Upper lobe of left lung (tissue), 6 donors: ENCODE measurements around the gene CCDC158. TPM values are rescaled to one million over a fixed set of nuclear protein-coding genes. Genes with fewer than 3 reads are reported as not detected.

Source experiments
- ATAC-seq, 2 donors: fragments of 200-7000 bp; cut with Tn5 transposase; one replicate each; pipeline ENCODE4 v1.9.1; 2022; ENCODE audit warnings: mild to moderate bottlenecking in 2 of 2, moderate library complexity in 2 of 2; ENCODE audit not compliant: low FRiP score in 2 of 2
- DNase-seq, 2 donors: peaks; one replicate each; pipeline ENCODE4 v3.0.0-alpha.2; 2019 to 2020
- H3K27ac ChIP-seq, 4 donors: fragments of 200-600 bp; sonication (generic); one replicate each; pipeline ENCODE4 v1.5.1; 2016 to 2019
- H3K27me3 ChIP-seq, 4 donors: fragments of 200-600 bp; sonication (generic); one replicate each; pipeline ENCODE4 v1.5.1; 2017 to 2019
- H3K36me3 ChIP-seq, 4 donors: fragments of 200-600 bp; sonication (generic); one replicate each; pipeline ENCODE4 v1.5.1; 2016 to 2019
- H3K4me1 ChIP-seq, 4 donors: fragments of 200-600 bp; sonication (generic); one replicate each; pipeline ENCODE4 v1.5.1; 2018 to 2019
- H3K4me3 ChIP-seq, 4 donors: fragments of 200-600 bp; sonication (generic); one replicate each; pipeline ENCODE4 v1.5.1; 2017 to 2019; ENCODE audit warnings: mild to moderate bottlenecking in 2 of 4, moderate library complexity in 1 of 4
- H3K9me3 ChIP-seq, 4 donors: fragments of 200-600 bp; sonication (generic); one replicate each; pipeline ENCODE4 v1.5.1; 2018 to 2019
- EP300 ChIP-seq, 4 donors: sonication (generic); formaldehyde crosslinking; IDR thresholded peaks; one replicate each; pipeline ENCODE4 v1.5.1; 2017; ENCODE audit warnings: antibody characterized with exemption in 4 of 4, control low read depth in 2 of 4
- POLR2A ChIP-seq, 4 donors: fragments of 450-650 bp; IDR thresholded peaks; one replicate each; pipeline ENCODE4 v1.5.1; 2016 to 2017; ENCODE audit warnings: antibody characterized with exemption in 4 of 4, mild to moderate bottlenecking in 2 of 4
- POLR2AphosphoS5 ChIP-seq, 2 donors: sonication (generic); formaldehyde crosslinking; IDR thresholded peaks; one replicate each; pipeline ENCODE4 v1.5.1; 2017; ENCODE audit warnings: antibody characterized with exemption in 2 of 2
- WGBS, 2 donors: methylation state at CpG; one replicate each; pipeline ENCODE4 v1.1.5; 2017 to 2018; 5-methylcytosine and 5-hydroxymethylcytosine counted together
- total RNA-seq, 6 donors: library from RNA; depleted of rRNA in 4 of 6; stranded (reverse); fragments of >200 nt in 4 of 6; gene quantifications; one replicate each; pipeline versions ENCODE4 v1.1.0 to v1.2.1, GENCODE V29; 2016 to 2021
- TF ChIP-seq, protein P1 (sequence below), 6 experiments: fragments of 450-650 bp in 4 of 6; fragments of 200-600 bp in 2 of 6; sonication (generic) in 2 of 6; IDR thresholded peaks; one replicate each; pipeline ENCODE4 v1.5.1; 2016 to 2019; ENCODE audit warnings: antibody characterized with exemption in 6 of 6
- donor health status: DM: no; HTN: no; CAD: no; lungs with moderate emphysema.
- donor health status: DM: no; HTN: yes; CAD: no; lungs with severe emphysema.

The CCDC158 gene
- total RNA-seq: 1 to 10 TPM in 1 of 6 donors, under 1 TPM in 4, not detected in 1; 0.11 to 1.0 (median 0.37) TPM

DNA sequence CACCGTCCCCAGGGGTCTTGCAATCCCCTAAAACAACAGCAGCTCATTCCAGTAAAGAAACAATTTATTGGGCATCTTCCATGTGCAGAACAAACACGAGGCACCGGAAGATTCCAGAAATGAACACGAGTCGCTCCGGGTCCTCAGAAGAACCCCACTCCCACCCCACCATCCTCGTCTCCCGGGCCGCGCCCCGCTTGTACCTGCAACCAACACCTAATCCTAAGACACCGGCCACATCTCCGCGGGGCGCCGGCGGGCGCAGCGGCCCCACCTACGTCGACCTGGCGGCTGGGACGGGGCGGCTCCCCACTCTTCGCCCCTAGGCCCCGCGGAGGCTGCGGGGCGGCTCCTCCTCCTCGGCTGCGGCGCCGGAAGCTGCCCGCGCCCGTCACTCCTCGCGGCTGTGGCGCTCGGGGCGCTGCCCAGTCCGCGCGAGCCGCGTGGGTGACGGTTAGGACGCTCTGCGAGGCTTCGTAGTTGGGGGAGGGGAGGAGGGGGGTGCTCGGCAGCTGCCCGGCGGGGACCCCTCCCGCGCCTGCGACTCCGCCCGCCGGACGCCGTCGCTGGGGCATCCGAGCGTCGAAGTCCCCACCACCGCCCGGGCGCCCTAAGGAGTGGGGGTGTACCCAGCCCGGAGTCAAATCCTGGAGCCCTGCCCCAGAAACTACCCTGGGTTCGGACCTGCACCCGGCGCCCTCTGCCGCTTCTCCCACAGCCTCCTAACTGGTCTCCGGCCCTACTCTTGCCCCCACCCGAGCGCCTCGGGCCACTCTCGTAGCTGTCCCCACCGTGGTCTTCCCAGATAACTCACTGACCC lies at the start of gene CCDC158:
Gene CCDC158 (minus strand): TSS at position 380 of the 820 bp plus-strand sequence. CDS start 17,934 bp downstream, outside the sequence.
- no peak within 1 kb of the TSS for H3K27ac ChIP-seq
- no peaks in the 10 kb centered on the region for H3K27me3 ChIP-seq
- no peak for TF ChIP-seq POLR2A (IDR thresholded peaks at IDR 0.05)
- TF ChIP-seq, protein P1, sequence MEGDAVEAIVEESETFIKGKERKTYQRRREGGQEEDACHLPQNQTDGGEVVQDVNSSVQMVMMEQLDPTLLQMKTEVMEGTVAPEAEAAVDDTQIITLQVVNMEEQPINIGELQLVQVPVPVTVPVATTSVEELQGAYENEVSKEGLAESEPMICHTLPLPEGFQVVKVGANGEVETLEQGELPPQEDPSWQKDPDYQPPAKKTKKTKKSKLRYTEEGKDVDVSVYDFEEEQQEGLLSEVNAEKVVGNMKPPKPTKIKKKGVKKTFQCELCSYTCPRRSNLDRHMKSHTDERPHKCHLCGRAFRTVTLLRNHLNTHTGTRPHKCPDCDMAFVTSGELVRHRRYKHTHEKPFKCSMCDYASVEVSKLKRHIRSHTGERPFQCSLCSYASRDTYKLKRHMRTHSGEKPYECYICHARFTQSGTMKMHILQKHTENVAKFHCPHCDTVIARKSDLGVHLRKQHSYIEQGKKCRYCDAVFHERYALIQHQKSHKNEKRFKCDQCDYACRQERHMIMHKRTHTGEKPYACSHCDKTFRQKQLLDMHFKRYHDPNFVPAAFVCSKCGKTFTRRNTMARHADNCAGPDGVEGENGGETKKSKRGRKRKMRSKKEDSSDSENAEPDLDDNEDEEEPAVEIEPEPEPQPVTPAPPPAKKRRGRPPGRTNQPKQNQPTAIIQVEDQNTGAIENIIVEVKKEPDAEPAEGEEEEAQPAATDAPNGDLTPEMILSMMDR (IDR thresholded peaks at IDR 0.05): no peak
- TF ChIP-seq POLR2AphosphoS5 (IDR thresholded peaks at IDR 0.05): no peak
- no peak for TF ChIP-seq EP300 (IDR thresholded peaks at IDR 0.05)
- H3K4me1 ChIP-seq: peaks cover 4 to 17% (median 7%) of the 10 kb centered on the region in 4 donors
- no peaks in the 10 kb centered on the region for H3K36me3 ChIP-seq
- ATAC-seq (peak in 1 of 2 donors; percentile 86), DNase-seq (peak in 1 of 2 donors; percentile 88)
- H3K9me3 ChIP-seq: no peaks in the 10 kb centered on the region
- peak within 1 kb of the TSS; percentile 28 to 60 (median 42) for H3K4me3 ChIP-seq
- 20 to 21% methylated on average over 16 to 39 of the region's 79 CpGs for WGBS, 2 donors

DNA sequence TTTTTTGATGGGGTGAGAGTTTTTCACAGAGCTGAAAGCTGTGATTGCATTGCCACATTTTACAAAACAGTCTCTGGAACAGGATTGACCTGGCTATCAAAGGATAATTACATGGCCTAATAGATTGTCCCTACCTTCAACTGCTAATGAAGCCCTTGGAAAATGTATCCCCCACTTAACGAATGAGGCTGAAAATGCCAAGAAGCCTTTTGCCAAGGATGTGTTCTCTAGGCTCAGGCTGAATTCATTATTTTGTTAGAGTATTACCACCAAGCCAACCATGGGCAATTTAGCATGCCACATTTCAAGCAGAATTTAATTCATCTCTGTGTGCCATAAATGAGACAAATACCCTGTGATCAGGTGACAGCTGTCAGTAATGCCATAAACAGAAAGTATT lies 49.6 kb upstream of the CCDC158 start:
- Histone ChIP-seq H3K27ac (no peak overlapping the region), H3K27me3 (no peaks in the 10 kb centered on the region), H3K9me3 (no peaks in the 10 kb centered on the region), H3K4me1 (no peaks in the 10 kb centered on the region), H3K4me3 (no peak overlapping the region), H3K36me3 (no peaks in the 10 kb centered on the region)
- no peak for ATAC-seq
- TF ChIP-seq POLR2A (IDR thresholded peaks at IDR 0.05): no peak
- TF ChIP-seq, protein P1 (IDR thresholded peaks at IDR 0.05): no peak
- no peak for TF ChIP-seq EP300 (IDR thresholded peaks at IDR 0.05)
- no peak for DNase-seq
- 85 to 93% methylated on average over 1 of the region's 1 CpG for WGBS, 2 donors

DNA sequence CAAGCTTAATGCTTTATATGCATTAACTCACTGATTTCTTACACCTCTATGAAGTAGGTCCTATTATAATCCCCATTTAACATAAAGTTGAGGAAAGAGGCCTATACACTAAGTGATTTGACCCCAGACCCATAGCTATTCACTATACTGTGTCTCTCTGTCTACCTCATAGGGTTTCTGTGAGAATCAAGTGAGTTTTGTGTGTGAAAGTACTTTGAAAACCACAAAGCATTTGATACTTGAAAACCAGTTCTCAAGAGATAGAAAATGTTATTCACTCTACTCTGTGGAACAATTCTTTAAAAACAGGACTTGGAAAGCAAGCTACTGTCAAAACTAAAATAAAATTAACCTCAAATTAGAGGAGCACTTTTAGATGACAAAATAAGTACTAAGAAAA lies 49.1 kb upstream of the CCDC158 start:
- Histone ChIP-seq H3K27me3 (no peaks in the 10 kb centered on the region), H3K9me3 (no peaks in the 10 kb centered on the region), H3K4me1 (no peaks in the 10 kb centered on the region), H3K27ac (no peak overlapping the region), H3K4me3 (no peak overlapping the region), H3K36me3 (no peaks in the 10 kb centered on the region)
- ATAC-seq (no peak), DNase-seq (no peak)
- TF ChIP-seq, protein P1 (IDR thresholded peaks at IDR 0.05): no peak
- TF ChIP-seq POLR2A (IDR thresholded peaks at IDR 0.05) (no peak), POLR2AphosphoS5 (IDR thresholded peaks at IDR 0.05) (no peak), EP300 (IDR thresholded peaks at IDR 0.05) (no peak)

DNA sequence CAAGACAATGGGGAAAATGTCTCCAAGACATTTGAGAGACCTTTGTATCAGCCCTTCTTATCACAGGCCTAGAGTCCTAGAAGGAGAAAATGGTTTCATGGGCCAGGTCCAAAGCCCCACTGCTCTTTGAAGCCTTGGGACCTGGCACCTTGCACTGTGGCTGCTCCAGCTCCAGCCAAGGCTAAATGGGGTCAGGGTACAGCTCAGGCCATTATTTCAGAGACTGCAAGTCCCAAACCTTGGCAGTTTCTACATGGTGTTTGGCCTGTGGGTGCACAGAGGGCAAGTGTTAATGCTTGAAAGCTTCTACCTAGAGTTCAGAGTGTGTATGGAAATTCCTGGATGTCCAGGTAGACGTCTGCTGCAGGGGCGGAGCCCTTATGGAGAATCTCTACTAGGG lies 42.6 kb upstream of the CCDC158 start:
- no peaks in the 10 kb centered on the region for H3K4me1 ChIP-seq
- WGBS, 2 donors: 75 to 97% methylated on average over 2 of the region's 2 CpGs
- TF ChIP-seq, protein P1 (IDR thresholded peaks at IDR 0.05): no peak
- TF ChIP-seq EP300 (IDR thresholded peaks at IDR 0.05) (no peak), POLR2A (IDR thresholded peaks at IDR 0.05) (no peak), POLR2AphosphoS5 (IDR thresholded peaks at IDR 0.05) (no peak)
- no peak overlapping the region for H3K27ac ChIP-seq
- no peaks in the 10 kb centered on the region for H3K36me3 ChIP-seq
- H3K27me3 ChIP-seq: no peaks in the 10 kb centered on the region
- H3K9me3 ChIP-seq: peaks cover 0 to 16% (median 6%) of the 10 kb centered on the region in 4 donors
- DNase-seq: no peak
- H3K4me3 ChIP-seq: no peak overlapping the region
- ATAC-seq: no peak
